GM19099 (cell line): ENCODE measurements around the gene TMA7B.

Experiments
- POLR2A ChIP-seq: IDR thresholded peaks from 3 replicates; pipeline ENCODE4 v1.6.1; 2011; ENCODE audit warnings: low read depth; ENCODE audit not compliant: insufficient read length; ENCODE audit errors: extremely low read depth

The TMA7B gene

DNA sequence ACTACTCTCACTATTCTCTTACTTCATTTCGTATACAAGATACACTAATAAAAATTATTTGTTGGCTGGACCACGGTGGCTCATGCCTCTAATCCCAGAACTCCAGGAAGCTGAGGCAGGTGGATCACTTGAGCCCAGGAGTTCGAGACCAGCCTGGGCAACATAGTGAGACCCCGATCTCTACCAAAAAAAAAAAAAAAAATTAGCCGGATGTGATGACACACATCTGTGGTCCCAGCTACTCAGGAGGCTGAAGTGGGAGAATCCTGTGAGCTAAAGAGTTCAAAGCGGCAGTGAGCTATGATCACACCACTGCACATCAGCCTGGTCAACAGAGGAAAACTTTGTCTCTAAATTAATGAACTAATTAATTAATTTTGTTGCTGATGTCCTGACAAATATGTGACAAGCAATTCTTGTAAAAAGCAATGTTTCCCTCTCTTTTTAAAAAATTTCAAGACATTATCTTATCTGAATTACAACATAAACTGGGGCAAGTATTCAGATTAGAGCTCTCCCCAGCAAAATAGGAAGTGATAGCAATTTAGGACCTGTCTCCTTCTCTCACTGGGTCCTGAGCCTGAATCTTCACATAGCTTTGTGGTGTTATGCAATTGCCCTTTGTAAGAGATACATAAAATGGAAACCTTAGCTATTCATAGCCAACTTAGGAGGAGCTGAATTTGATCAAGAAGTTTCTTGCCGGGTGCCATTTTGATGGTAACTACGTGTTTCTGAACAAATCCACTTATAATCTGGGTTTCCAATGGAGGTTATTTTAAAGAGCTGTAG lies 17.6 kb upstream of the TMA7B start:
- TF ChIP-seq POLR2A, result no peak

DNA sequence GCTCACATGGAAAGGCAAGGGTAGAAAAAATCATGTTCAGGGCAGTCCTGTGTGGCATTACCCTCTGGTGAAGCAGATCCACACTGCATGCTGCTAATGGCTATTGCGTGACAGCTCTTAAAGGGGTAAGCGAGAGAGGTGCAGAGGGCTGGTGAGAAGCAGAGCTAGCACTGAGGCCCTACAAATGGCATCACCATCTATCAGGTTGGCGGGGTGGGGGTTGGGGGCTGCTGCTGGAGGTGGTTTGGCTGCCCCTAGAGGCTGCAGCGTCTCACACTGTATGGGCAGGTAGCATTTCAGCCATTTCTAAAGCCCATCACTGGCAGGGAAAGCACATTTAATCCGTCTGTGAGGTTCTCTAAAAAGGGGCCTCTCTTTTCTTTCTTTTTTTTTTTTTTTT lies 16.9 kb upstream of the TMA7B start:
- no peak for TF ChIP-seq POLR2A

DNA sequence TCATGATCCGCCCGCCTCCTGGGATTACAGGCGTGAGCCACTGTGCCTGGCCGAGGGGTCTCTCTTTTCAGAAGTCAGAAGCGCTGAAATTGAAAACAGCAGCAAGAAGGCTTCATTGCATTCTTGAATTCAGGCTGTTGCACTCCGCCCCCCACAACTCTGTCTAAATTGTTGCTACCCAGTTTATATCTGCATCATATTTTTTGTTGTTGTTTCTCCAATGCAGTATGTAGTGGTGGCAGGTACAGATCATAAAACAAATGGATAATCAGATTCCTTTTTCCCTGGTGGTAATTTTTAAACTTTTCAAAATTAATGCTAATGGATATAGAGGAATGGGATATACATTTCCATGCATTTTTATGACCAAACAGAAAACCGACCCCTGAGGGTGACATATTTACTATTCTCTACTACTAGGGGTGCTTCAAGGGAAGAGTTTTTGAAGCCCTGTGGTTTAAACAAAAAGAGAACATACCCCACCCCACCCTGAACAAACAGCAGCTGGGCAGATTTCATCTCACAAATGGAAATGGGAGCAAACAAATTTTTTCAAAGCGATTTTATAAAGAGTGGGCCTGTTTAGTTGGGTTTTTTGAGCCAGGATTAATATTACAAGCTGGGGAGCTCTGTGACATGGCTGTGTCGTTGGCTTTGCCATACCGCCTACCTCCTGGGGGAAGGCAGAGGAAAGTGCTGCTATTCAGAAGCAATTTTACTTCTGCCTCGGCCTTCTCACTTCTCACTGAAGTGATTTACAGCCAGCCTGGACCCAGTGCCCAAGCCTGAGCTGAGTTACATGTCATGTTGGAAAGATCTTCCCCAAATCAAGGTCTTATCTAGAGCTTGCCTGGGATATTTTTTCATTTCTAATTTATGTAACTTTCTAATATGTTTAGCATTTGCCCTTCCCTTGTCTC lies 16.0 kb upstream of the TMA7B start:
- no peak for TF ChIP-seq POLR2A

DNA sequence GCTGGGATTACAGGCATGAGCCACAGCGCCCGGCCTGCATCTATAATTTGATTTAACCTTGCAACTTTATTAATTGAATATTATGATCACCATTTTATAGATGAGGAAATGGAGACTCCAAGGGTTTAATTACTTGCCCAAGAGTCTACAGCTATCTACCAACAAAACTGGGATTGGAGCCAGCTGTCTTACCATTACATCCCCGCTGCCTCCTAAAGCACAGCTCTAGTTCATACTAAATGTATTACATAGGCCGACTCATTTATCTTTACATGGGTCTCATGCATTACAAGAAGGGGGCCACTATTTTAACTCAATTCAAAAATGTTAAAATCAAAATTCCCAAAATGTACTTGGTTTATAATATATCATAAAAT lies 14.1 kb upstream of the TMA7B start:
- TF ChIP-seq POLR2A, result no peak

DNA sequence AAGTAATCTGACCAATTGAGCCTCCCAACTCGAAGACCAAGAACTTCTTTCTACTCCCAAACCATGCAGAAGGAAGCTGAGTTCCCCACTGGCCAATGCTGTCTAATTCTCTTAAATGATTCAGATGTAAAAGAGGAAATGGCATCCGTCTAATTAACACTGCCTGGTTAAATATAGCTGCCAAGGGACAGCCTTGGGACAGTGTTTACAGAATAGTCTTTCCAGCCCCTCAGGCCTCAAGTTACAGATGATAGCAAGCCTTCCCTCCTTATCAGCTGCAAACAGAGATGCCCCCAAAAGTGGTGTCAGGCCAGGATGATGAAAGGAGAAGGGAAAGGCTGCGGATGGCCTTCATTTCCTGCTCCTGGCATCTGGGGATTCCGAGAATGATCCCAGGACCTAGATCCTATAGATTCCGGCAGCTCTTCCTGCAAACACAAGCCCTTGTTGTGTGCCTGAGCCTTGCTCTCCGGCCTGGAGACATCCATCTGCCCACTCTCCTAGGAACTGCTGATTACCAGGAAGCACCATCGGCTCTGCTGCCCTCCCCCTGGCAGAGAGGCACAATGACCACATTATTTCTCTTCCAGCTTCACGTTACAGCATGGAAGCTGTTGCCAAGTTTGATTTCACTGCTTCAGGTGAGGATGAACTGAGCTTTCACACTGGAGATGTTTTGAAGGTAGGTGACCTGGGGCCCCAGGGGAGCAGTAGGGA lies 13.5 kb upstream of the TMA7B start:
- TF ChIP-seq POLR2A, result no peak

DNA sequence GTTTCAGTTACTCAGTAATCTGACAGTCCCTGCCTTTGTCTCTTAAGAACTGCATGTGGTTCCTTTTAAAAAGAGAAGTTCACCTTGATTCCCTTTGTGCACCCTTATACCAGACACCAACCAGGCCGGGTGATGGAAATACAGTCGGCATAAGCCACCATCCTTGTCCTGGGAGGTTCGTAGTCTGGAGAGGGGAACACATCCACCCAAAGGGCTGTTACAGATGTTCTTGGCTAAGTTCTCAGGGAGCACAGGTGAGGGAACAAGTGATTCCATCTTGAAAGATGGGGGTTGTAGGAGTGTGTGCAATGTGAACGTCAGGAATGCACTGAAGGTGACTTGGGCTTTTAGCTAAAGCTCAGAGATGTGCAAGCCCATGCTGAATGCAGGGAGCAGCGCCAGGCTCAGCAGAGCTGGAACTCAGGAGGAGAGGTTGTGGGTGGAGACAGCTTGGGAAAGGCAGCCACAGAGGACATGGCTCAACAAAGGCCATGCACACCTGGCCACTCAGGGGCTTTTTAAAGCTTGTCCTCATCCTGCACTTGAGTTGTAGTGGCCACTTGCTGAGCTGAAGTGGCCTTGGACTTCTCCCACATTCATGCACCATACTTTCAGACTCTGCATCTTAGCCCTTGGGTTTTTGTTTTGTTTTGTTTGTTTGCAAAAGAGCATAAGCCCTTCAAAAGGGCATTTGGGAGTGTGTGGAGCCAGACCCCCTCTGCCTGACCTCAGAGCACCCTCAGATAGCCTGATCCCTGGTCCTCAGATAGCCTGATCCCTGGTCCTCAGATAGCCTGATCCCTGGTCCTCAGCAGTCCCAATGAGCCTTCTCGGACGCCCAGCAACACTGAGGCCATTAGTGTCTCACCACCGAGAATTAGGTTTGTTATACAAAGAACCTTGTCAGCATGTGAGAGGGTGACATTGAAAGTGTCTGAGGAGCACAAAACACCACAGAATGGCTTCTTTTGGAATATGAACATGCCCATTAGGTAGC lies 12.7 kb upstream of the TMA7B start:
- no peak for TF ChIP-seq POLR2A

DNA sequence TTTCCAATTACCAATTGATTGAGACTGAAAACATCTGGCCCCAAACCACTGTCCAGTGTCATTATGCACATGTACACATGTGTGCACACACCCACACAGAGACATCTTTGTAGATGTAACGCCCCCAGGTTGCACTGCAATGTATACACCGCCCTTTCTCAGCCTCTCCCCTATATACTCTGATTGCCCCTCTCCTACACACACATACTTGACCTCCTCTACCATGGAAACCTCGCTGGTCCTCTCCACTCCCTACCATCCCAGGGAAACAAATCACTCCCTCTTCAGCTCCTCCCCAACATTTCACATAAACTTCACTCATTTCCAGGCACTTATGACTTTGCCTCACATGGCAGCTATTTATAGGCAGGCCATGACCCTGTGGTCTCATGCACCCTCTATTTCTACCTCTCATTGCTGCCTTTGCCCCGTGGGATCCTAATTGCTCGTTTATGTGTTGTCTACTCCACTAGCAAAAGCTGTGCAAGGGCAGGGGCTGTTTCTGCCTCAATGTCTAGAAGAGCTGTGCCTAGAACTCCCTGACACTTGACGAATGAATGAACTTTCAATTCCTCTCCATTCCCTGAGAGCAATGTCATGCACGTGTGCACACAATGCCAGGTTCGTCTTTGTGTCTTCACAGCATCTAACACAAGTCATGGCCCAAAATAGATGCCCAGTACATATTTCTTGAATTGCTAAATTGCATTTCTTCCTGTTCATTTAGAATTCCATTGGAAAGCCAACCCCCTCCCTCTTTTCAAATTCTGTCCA lies 10.0 kb upstream of the TMA7B start:
- TF ChIP-seq POLR2A, result no peak

DNA sequence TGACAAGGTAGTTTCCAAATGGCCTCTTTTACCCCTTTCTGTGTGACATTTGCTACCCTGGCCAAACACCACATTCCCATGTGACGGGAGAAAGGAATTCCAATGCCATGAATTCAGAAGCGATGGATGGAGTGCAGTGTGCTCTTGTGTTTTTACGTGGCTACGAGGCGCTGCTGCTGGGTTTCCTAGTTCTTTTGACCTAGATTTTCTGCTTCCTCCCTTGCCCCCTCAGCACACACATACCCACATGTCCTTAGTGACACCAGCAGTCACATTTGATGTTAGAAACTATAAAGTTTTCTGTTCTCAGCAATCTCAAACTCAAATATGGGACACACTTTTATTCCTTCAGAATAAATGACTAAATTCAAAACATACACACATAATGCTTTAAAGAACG lies 7.8 kb upstream of the TMA7B start:
- no peak for TF ChIP-seq POLR2A

DNA sequence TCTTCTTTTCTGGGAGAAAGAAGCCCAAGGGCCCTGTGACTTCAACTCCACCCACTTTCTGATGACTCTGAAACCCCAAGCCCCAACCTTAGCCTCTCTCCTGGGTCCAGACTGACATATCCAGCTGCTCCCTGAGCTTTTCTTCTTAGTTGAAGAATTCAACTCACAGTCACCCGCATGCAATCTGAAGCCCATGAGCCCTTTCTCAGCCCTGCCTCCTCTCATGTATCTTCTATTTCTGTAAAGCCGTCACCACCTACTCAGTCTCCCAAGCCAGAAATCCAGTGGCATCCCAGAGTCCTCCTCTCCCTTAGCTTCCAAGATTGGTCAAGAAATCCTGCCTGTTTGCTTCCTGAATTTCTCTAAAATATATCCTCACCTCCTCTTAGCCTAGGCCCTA lies 7.1 kb upstream of the TMA7B start:
- no peak for TF ChIP-seq POLR2A

DNA sequence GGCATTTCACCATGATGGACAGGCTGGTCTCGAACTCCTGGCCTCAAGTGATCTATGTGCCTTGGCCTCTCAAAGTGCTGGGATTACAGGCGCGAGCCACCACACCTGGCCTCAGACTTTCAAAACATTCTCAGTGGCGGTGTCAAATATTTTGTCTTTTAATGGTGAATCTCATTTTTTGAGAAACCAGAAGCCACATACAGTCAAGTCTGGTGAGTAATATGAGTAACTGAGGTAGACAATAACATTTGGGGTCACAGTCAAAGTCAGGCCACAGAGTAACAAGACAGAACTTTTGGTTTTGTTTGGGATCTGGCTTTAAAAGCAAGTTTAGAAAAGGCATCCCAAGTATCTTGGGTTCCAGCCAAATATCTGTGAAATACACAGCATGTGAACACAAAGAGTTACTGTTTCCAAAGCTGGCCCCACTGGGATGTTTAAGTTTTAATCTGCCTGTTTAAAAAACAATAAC lies 5.6 kb upstream of the TMA7B start:
- TF ChIP-seq POLR2A, result no peak

DNA sequence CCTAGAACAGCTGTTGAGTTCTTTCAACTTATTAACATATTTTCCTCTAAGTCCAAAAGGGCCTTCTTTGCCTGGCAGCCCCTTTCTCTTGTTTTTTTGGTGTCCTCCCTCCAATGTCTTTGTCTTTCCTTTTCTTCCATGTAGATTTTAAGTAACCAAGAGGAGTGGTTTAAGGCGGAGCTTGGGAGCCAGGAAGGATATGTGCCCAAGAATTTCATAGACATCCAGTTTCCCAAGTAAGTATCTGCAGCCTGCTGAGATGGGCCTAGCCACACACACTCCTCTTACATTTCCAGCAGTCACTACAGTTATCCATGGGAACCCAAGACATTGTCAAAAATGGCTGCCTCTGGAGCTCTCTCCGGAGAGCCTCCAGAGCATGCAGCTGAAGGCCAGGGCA lies 4.5 kb upstream of the TMA7B start:
- TF ChIP-seq POLR2A, result no peak

DNA sequence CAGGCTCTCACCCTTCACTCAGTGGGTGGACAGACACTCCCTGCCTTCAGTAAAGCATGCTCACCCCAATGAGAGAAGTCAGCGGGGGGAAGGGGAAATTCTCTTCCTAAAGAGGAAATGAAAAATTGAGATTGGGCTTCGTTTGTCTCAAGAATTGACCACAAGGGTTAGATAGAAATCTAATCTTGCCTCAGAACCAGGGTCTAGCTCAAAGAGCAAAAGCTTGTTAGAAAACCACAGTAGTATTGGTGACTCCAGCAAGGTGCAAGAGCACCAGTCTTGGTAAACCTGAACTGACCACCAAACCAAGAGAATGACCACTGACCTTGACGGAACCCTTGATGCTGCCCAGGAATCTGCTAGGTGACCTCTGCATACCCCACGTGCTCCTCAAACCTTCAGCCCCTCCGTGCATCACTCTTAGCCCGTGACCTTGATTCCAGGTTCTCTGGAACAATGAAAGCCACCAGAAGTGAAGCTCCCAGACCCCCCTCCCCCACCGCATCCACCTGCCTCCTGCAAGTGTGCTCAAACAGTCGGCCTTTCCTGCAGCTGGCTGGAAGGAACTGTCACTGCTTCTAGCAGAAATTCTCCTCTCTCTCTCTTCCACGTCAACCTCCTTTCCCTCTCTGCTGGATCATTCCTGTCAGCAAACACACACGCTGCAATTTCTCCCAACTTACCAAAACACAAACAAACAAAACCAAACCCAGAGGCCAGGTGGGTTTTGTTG lies 3.1 kb upstream of the TMA7B start:
- no peak for TF ChIP-seq POLR2A
